ENCODE data around the gene CHST14.

- TF ChIP-seq CTCF (IDR thresholded peaks at IDR 0.05; ENCODE audit: low read length) (no peak), EZH2 (optimal IDR thresholded peaks at IDR 0.05; ENCODE audit: low read depth, low read length) (no peak)
Observed at GRCh38 chr15:40435023-40435709, 35.6 kb upstream of the CHST14 start.

Data from MM.1S (cell line).